Endothelial cell of umbilical vein (primary cell): ENCODE results near the gene MYO7B. TPM values are rescaled to one million over a fixed set of nuclear protein-coding genes. Genes with fewer than 3 reads are reported as not detected.

Experiments
- BruUV-seq: library from RNA; stranded (reverse); fragments of 400-500 nt; replicated peaks from 2 replicates; lab custom pipeline; 2021; lab: Mats Ljungman, UMichigan
- CTCF ChIA-PET: fragments of 300-600, 350-600 bp; sonication (Branson Sonifier 250); formaldehyde crosslinking; loops from one replicate; lab custom pipeline; 2021; ENCODE audit warnings: antibody characterized with exemption, inconsistent platforms; lab: Charles Lee
- POLR2A ChIA-PET: fragments of 300-600, 350-600 bp; sonication (Branson Sonifier 250); formaldehyde crosslinking; loops from one replicate; lab custom pipeline; 2021; ENCODE audit warnings: antibody characterized with exemption, inconsistent platforms; lab: Charles Lee
- DNase-seq: peaks from one replicate; pipeline ENCODE4 v3.0.0-alpha.2; 2011; ENCODE audit warnings: low read depth, low spot score
- FAIRE-seq: peaks from 2 replicates; lab custom pipeline; 2011; peaks lifted over from hg19 to GRCh38; lab: Jason Lieb, UNC
- H2AFZ ChIP-seq: 2 replicates; pipeline ENCODE4 v1.6.0; 2012; ENCODE audit warnings: low read depth, low read length, control low read depth, inconsistent platforms
- H3K27ac ChIP-seq: 2 replicates; pipeline ENCODE4 v1.5.1; 2011; ENCODE audit warnings: low read depth, mild to moderate bottlenecking, control low read depth, low read length, moderate library complexity; ENCODE audit not compliant: insufficient read depth
- H3K27me3 ChIP-seq, 2 experiments: 2 replicates each; pipeline versions ENCODE4 v1.6.0 to v1.6.1; 2011; ENCODE audit warnings: low read length in 2 of 2, mixed read lengths in 1 of 2; ENCODE audit not compliant: control insufficient read depth in 2 of 2, insufficient read depth in 2 of 2
- H3K36me3 ChIP-seq, 2 experiments: 2 replicates in 1 of 2; 3 replicates in 1 of 2; pipeline ENCODE4 v1.5.1; 2011; ENCODE audit warnings: low read length in 2 of 2, mild to moderate bottlenecking in 1 of 2, moderate library complexity in 1 of 2; ENCODE audit not compliant: control insufficient read depth in 2 of 2, insufficient read depth in 2 of 2; ENCODE audit errors: extremely low read depth in 1 of 2
- H3K4me1 ChIP-seq: 3 replicates; pipeline ENCODE4 v1.5.1; 2011; ENCODE audit warnings: mild to moderate bottlenecking, low read length; ENCODE audit not compliant: control insufficient read depth, insufficient read depth; ENCODE audit errors: extremely low read depth
- H3K4me2 ChIP-seq: 2 replicates; pipeline ENCODE4 v1.6.1; 2011; ENCODE audit warnings: low read length, control low read depth, mixed read lengths; ENCODE audit not compliant: insufficient read depth
- H3K4me3 ChIP-seq, 3 experiments: fragments of 200-600 bp in 1 of 3; sonication (generic), shearing (Covaris generic) in 1 of 3; replicated peaks in 1 of 3; 2 replicates each; pipeline ENCODE4 v1.5.1; 2011 to 2016; ENCODE audit warnings: control low read depth in 3 of 3, low read length in 3 of 3, mild to moderate bottlenecking in 2 of 3, inconsistent platforms in 1 of 3, low read depth in 1 of 3, moderate library complexity in 1 of 3; ENCODE audit not compliant: insufficient read depth in 1 of 3
- H3K79me2 ChIP-seq: 2 replicates; pipeline ENCODE4 v1.6.0; 2012; ENCODE audit warnings: low read length, inconsistent platforms; ENCODE audit not compliant: control insufficient read depth, insufficient read depth
- H3K9ac ChIP-seq: replicated peaks from 2 replicates; pipeline ENCODE3; 2011; ENCODE audit warnings: low read length, control low read depth; ENCODE audit not compliant: insufficient read depth; ENCODE audit errors: extremely low read depth
- H3K9me1 ChIP-seq: replicated peaks from 3 replicates; pipeline ENCODE4 v1.6.0; 2011; ENCODE audit warnings: mild to moderate bottlenecking, low read length; ENCODE audit not compliant: control insufficient read depth, insufficient read depth; ENCODE audit errors: extremely low read depth
- H3K9me3 ChIP-seq: replicated peaks from 2 replicates; pipeline ENCODE4 v1.5.1; 2012; ENCODE audit warnings: low read length, inconsistent platforms; ENCODE audit not compliant: control insufficient read depth, insufficient read depth
- H4K20me1 ChIP-seq: replicated peaks from 2 replicates; pipeline ENCODE3; 2011; ENCODE audit warnings: mild to moderate bottlenecking, low read length; ENCODE audit not compliant: control insufficient read depth, insufficient read depth; ENCODE audit errors: extremely low read depth
- EZH2 ChIP-seq: IDR thresholded peaks from 2 replicates; pipeline ENCODE4 v1.6.1; 2012; ENCODE audit warnings: borderline replicate concordance, low read depth, mild to moderate bottlenecking, moderate library complexity, low read length, inconsistent platforms; ENCODE audit not compliant: severe bottlenecking
- FOS ChIP-seq: IDR thresholded peaks from 2 replicates; pipeline ENCODE4 v1.6.1; 2011; ENCODE audit warnings: mild to moderate bottlenecking, low read length, moderate library complexity, borderline replicate concordance; ENCODE audit not compliant: insufficient read depth
- GATA2 ChIP-seq: IDR thresholded peaks from 2 replicates; pipeline ENCODE4 v1.7.0; 2011; ENCODE audit warnings: low read depth, mild to moderate bottlenecking, moderate library complexity, mixed read lengths, low read length; ENCODE audit not compliant: insufficient read length, insufficient read depth
- JUN ChIP-seq: IDR thresholded peaks from 2 replicates; pipeline ENCODE4 v1.6.1; 2011; ENCODE audit warnings: borderline replicate concordance, low read depth; ENCODE audit not compliant: insufficient read length, insufficient read depth
- MYC ChIP-seq: IDR thresholded peaks from one replicate; pipeline ENCODE4 v1.6.1; 2011; ENCODE audit warnings: mild to moderate bottlenecking, low read depth, low read length
- POLR2A ChIP-seq: IDR thresholded peaks from 2 replicates; pipeline ENCODE4 v1.6.1; 2012; ENCODE audit warnings: low read depth, mild to moderate bottlenecking, control low read depth, low read length
- POLR2AphosphoS5 ChIP-seq: IDR thresholded peaks from 2 replicates; pipeline ENCODE4 v1.6.1; 2012; ENCODE audit warnings: low read depth, mild to moderate bottlenecking, control low read depth, low read length, moderate library complexity; ENCODE audit not compliant: insufficient read depth
- dilution Hi-C: fragments of 300-500 bp; cut with MboI; formaldehyde crosslinking; loops from one replicate; pipeline ENCODE4 v1.15.0; 2019; ENCODE audit warnings: low sequenced_read_pairs; ENCODE audit not compliant: extremely low pct_ligation_motif_present
- intact Hi-C: fragments of 100-400 bp; cut with micrococcal nuclease; formaldehyde crosslinking; loops from one replicate; pipeline ENCODE4 v1.10.0; 2022
- polyA plus RNA-seq, 4 experiments: library from polyadenylated mRNA; depleted of rRNA in 3 of 4; stranded (reverse) in 3 of 4; unstranded in 1 of 4; fragments of >200 nt; gene quantifications; 2 replicates each; pipeline versions ENCODE4 v1.2.1 to v1.2.3, GENCODE V29; 2011 to 2012; ENCODE audit warnings: missing spikeins in 1 of 4
- total RNA-seq: library from RNA; stranded (reverse); gene quantifications from 2 replicates; pipeline ENCODE4 v1.2.3, GENCODE V29; 2021
- TF ChIP-seq, protein P1 (sequence below): IDR thresholded peaks from 2 replicates; pipeline ENCODE4 v1.6.1; 2011; ENCODE audit not compliant: insufficient read depth, insufficient read length
- TF ChIP-seq, protein P2 (sequence below), 2 donors: IDR thresholded peaks; 1 replicate in 1 of 2; 2 replicates in 1 of 2; pipeline ENCODE4 v1.5.1; 2011; ENCODE audit warnings: low read length in 2 of 2, mild to moderate bottlenecking in 2 of 2, moderate library complexity in 2 of 2, control low read depth in 1 of 2, inconsistent platforms in 1 of 2, low read depth in 1 of 2; ENCODE audit not compliant: insufficient read depth in 1 of 2; ENCODE audit errors: extremely low read depth in 1 of 2

MYO7B gene
- total and polyA plus RNA-seq, 2 donors (not counting 3 experiments of a cell fraction or from before 2014, with no cell fraction given): 0.17 TPM; not detected in 1

DNA sequence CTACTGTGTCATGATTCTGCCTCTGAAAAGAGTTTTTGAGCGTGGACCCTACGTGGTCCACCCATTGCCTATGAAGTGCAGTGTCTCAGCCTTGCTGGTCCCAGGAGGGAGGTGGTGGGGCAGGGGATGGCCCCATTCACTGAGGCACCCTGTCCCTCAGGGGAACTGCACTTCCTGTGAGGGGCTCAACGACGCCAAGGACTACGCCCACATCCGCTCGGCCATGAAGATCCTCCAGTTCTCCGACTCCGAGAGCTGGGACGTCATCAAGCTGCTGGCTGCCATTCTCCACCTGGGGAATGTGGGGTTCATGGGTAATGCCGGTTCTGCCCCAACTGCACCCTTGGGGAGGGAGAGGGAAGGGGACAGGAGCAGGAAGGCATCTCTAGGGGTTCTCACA lies 42.5 kb downstream of the MYO7B start:
- no peaks in the 10 kb centered on the region for H3K9me3 ChIP-seq
- DNase-seq (no peak), FAIRE-seq (no peak)
- H3K4me2 ChIP-seq: no peak overlapping the region
- no peaks in the 10 kb centered on the region for H3K9me1 ChIP-seq
- no peaks in the 10 kb centered on the region for H3K4me1 ChIP-seq
- no peaks in the 10 kb centered on the region for H3K79me2 ChIP-seq
- BruUV-seq: no TSS peak
- H3K9ac ChIP-seq: no peak overlapping the region
- no peak overlapping the region for H3K4me3 ChIP-seq
- TF ChIP-seq JUN (no peak), POLR2A (no peak), MYC (no peak), FOS (no peak), GATA2 (no peak), EZH2 (no peak), POLR2AphosphoS5 (no peak)
- TF ChIP-seq, protein P1, sequence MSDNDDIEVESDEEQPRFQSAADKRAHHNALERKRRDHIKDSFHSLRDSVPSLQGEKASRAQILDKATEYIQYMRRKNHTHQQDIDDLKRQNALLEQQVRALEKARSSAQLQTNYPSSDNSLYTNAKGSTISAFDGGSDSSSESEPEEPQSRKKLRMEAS: no peak
- TF ChIP-seq, protein P2, sequence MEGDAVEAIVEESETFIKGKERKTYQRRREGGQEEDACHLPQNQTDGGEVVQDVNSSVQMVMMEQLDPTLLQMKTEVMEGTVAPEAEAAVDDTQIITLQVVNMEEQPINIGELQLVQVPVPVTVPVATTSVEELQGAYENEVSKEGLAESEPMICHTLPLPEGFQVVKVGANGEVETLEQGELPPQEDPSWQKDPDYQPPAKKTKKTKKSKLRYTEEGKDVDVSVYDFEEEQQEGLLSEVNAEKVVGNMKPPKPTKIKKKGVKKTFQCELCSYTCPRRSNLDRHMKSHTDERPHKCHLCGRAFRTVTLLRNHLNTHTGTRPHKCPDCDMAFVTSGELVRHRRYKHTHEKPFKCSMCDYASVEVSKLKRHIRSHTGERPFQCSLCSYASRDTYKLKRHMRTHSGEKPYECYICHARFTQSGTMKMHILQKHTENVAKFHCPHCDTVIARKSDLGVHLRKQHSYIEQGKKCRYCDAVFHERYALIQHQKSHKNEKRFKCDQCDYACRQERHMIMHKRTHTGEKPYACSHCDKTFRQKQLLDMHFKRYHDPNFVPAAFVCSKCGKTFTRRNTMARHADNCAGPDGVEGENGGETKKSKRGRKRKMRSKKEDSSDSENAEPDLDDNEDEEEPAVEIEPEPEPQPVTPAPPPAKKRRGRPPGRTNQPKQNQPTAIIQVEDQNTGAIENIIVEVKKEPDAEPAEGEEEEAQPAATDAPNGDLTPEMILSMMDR (IDR thresholded peaks at IDR 0.05; ENCODE audit: extremely low read depth in 1 of 2, insufficient read depth in 1 of 2, low read depth in 1 of 2, low read length in 2 of 2): no peak
- intact Hi-C loops (no loop called here), dilution Hi-C loops (no loop called here)
- no peak overlapping the region for H2AFZ ChIP-seq
- ChIA-PET POLR2A (no interaction called here), CTCF (interaction anchor here (7.0 kb wide), 1 partner anchor 13 kb away, joined by 61 read pairs; no protein-coding TSS in a partner anchor)
- no peak overlapping the region for H3K27ac ChIP-seq
- H4K20me1 ChIP-seq: no peaks in the 10 kb centered on the region
- H3K36me3 ChIP-seq: no peaks in the 10 kb centered on the region
- peaks cover 2 to 3% of the 10 kb centered on the region in 2 experiments for H3K27me3 ChIP-seq
